OCI-LY7 (cell line): ENCODE measurements around the gene B3GALT6. TPM values are rescaled to one million over a fixed set of nuclear protein-coding genes. Genes with fewer than 3 reads are reported as not detected.

Experiments used
- BruUV-seq: library from RNA; stranded (reverse); fragments of 400-500 nt; replicated peaks from 2 replicates; lab custom pipeline; 2021; lab: Mats Ljungman, UMichigan
- CTCF ChIA-PET: fragments of 300-600 bp; sonication (Branson Sonifier 250); formaldehyde crosslinking; loops from one replicate; lab custom pipeline; 2022; ENCODE audit warnings: antibody characterized with exemption; ENCODE audit not compliant: unreplicated experiment; lab: Charles Lee
- POLR2A ChIA-PET: fragments of 300-600 bp; sonication (Branson Sonifier 250); formaldehyde crosslinking; loops from one replicate; lab custom pipeline; 2022; ENCODE audit warnings: antibody characterized with exemption; lab: Charles Lee
- DNase-seq: peaks from one replicate; pipeline ENCODE4 v3.0.0-alpha.2; 2015; ENCODE audit warnings: low spot score
- H2AFZ ChIP-seq: fragments of 200-600 bp; sonication (generic), shearing (Covaris generic); 2 replicates; pipeline ENCODE4 v1.6.1; 2014; ENCODE audit warnings: mild to moderate bottlenecking, antibody characterized with exemption, low read length, moderate library complexity
- H3K27ac ChIP-seq: fragments of 200-600 bp; sonication (generic); 2 replicates; pipeline ENCODE4 v1.5.1; 2014; ENCODE audit warnings: mixed run types, low read depth, mild to moderate bottlenecking, moderate library complexity, low read length, inconsistent platforms; ENCODE audit not compliant: poor library complexity, severe bottlenecking
- H3K36me3 ChIP-seq: fragments of 200-600 bp; sonication (generic); 2 replicates; pipeline ENCODE4 v1.6.1; 2014; ENCODE audit warnings: mild to moderate bottlenecking, antibody characterized with exemption, low read length, moderate library complexity, mixed read lengths; ENCODE audit not compliant: insufficient read depth
- H3K4me1 ChIP-seq: fragments of 200-600 bp; sonication (generic); 2 replicates; pipeline ENCODE4 v1.5.1; 2014; ENCODE audit warnings: mild to moderate bottlenecking, low read length; ENCODE audit not compliant: insufficient read depth, poor library complexity, severe bottlenecking
- H3K4me2 ChIP-seq: fragments of 200-600 bp; sonication (generic); 2 replicates; pipeline ENCODE4 v1.6.1; 2014; ENCODE audit warnings: mild to moderate bottlenecking, low read length
- H3K4me3 ChIP-seq: fragments of 200-600 bp; sonication (generic); 2 replicates; pipeline ENCODE4 v1.5.1; 2014; ENCODE audit warnings: mild to moderate bottlenecking, low read depth, low read length; ENCODE audit not compliant: poor library complexity, severe bottlenecking
- H3K79me2 ChIP-seq: fragments of 200-600 bp; sonication (generic); 2 replicates; pipeline ENCODE4 v1.6.1; 2016; ENCODE audit warnings: low read depth, mild to moderate bottlenecking, low read length, moderate library complexity, mixed read lengths; ENCODE audit not compliant: insufficient read depth
- H3K9me2 ChIP-seq: fragments of 200-600 bp; sonication (generic); 2 replicates; pipeline ENCODE4 v1.6.1; 2016; ENCODE audit warnings: mild to moderate bottlenecking, low read length, mixed read lengths; ENCODE audit not compliant: insufficient read depth
- H3K9me3 ChIP-seq: fragments of 200-600 bp; sonication (generic); 2 replicates; pipeline ENCODE4 v1.6.1; 2014; ENCODE audit warnings: mild to moderate bottlenecking, mixed run types, low read length, mixed read lengths
- H4K20me1 ChIP-seq: fragments of 200-600 bp; sonication (generic); 2 replicates; pipeline ENCODE4 v1.6.1; 2014; ENCODE audit warnings: mild to moderate bottlenecking, antibody characterized with exemption, low read length, moderate library complexity, mixed read lengths; ENCODE audit not compliant: insufficient read depth
- CTCF ChIP-seq: fragments of 200-600 bp; sonication (generic); conservative IDR thresholded peaks from 2 replicates; pipeline ENCODE4 v1.5.1; 2014; ENCODE audit warnings: mild to moderate bottlenecking, antibody characterized with exemption, low read length, moderate library complexity, mixed read lengths
- EZH2phosphoT487 ChIP-seq: fragments of 200-600 bp; sonication (generic); IDR thresholded peaks from 2 replicates; pipeline ENCODE4 v1.6.1; 2018; ENCODE audit warnings: low read depth, borderline replicate concordance, mild to moderate bottlenecking, mixed run types, antibody characterized with exemption, low read length, moderate library complexity, mixed read lengths
- intact Hi-C: fragments of 100-400 bp; cut with micrococcal nuclease; formaldehyde crosslinking; loops from one replicate; pipeline ENCODE4 v1.10.0; 2022; ENCODE audit not compliant: unreplicated experiment
- total RNA-seq, 2 experiments: library from RNA; depleted of rRNA in 1 of 2; stranded (reverse); fragments of >200 nt in 1 of 2; shearing (Covaris generic) in 1 of 2; gene quantifications; 2 replicates each; pipeline ENCODE4 v1.2.3, GENCODE V29; 2014 to 2022

Gene B3GALT6
- total RNA-seq, 2 experiments from 2014 or later = 27.1 to 36.2 TPM

DNA sequence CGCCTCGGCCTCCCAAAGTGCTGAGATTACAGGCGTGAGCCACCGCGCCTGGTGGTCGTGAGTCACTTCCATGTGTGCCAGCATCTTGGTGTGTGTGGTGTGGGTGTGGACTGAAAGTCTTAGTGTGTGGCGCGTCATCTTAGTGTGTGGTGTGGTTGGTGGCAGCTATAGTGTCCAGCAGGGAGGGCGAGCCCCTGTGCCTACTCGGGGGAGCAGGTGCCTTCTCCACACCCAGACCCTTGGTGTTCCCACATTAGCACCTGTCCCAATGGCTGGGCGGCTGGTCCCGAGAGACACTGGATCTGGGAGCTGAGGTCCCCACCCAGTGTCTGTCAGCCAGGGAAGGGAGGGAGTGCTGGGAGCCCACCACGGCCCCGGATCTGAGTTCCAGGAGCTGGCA, 51.0 kb downstream of the B3GALT6 start:
- POLR2A ChIA-PET = no interaction called here
- H4K20me1 ChIP-seq = no peaks in the 10 kb centered on the region
- no peaks in the 10 kb centered on the region for H3K9me3 ChIP-seq
- H3K9me2 ChIP-seq = no peaks in the 10 kb centered on the region
- H3K4me3 ChIP-seq = no peak overlapping the region
- CTCF ChIA-PET = interaction anchor here (0.6 kb wide), 1 partner anchor 254 kb away, joined by 3 read pairs; no protein-coding TSS in a partner anchor
- DNase-seq = no peak
- TF ChIP-seq CTCF (no peak), EZH2phosphoT487 (no peak)
- H3K27ac ChIP-seq = no peak overlapping the region
- intact Hi-C loops = no loop called here
- no peak overlapping the region for H2AFZ ChIP-seq
- H3K4me1 ChIP-seq = no peaks in the 10 kb centered on the region
- BruUV-seq = no TSS peak
- no peaks in the 10 kb centered on the region for H3K36me3 ChIP-seq
- H3K79me2 ChIP-seq = no peaks in the 10 kb centered on the region
- H3K4me2 ChIP-seq = no peak overlapping the region

DNA sequence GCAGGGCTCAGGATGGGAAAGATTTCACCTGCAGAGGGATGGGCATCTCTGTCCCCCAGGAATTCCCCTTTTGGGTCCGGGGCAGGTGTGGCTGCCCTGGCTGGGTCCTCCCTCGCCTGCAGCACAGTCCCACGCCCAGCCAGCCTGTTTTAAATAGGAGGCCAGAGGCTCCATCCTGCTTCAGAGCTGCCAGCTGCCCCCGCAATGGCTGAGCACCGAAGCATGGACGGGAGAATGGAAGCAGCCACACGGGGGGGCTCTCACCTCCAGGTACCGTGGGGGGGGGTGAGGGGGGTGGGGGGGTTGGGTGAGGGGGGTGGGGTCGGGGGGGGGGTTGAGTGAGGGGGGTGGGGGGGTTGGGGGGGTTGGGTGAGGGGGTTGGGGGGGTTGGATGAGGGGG, 51.8 kb downstream of the B3GALT6 start:
- no peaks in the 10 kb centered on the region for H3K9me2 ChIP-seq
- no peaks in the 10 kb centered on the region for H3K4me1 ChIP-seq
- no TSS peak for BruUV-seq
- no peaks in the 10 kb centered on the region for H4K20me1 ChIP-seq
- H2AFZ ChIP-seq = no peak overlapping the region
- ChIA-PET POLR2A (no interaction called here), CTCF (no interaction called here)
- no peak overlapping the region for H3K27ac ChIP-seq
- no peak overlapping the region for H3K4me3 ChIP-seq
- peak; percentile 43 for DNase-seq
- intact Hi-C loops = no loop called here
- H3K4me2 ChIP-seq = no peak overlapping the region
- no peaks in the 10 kb centered on the region for H3K36me3 ChIP-seq
- TF ChIP-seq EZH2phosphoT487 (no peak), CTCF (no peak)
- H3K79me2 ChIP-seq = no peaks in the 10 kb centered on the region
- no peaks in the 10 kb centered on the region for H3K9me3 ChIP-seq

Other genes starting within 250 kb of the B3GALT6 start
- not detected in 2 replicates for gene HES4, start 232.1 kb upstream of the B3GALT6 start, total RNA-seq (2014; rRNA removed; shearing (Covaris generic))
- gene HES4, start 232.1 kb upstream of the B3GALT6 start, total RNA-seq (2022) = not detected in 2 replicates
- gene ISG15, start 218.7 kb upstream of the B3GALT6 start, total RNA-seq (2014; rRNA removed; shearing (Covaris generic)) = 99.9 and 110 TPM in 2 replicates
- gene ISG15, start 218.7 kb upstream of the B3GALT6 start, total RNA-seq (2022) = 53.4 and 65.4 TPM in 2 replicates
- 2.2 and 2.7 TPM in 2 replicates for gene AGRN, start 212.1 kb upstream of the B3GALT6 start, total RNA-seq (2014; rRNA removed; shearing (Covaris generic))
- 9.1 and 9.8 TPM in 2 replicates for gene AGRN, start 212.1 kb upstream of the B3GALT6 start, total RNA-seq (2022)
- gene RNF223, start 157.9 kb upstream of the B3GALT6 start, total RNA-seq (2014; rRNA removed; shearing (Covaris generic)) = not detected in 2 replicates
- gene RNF223, start 157.9 kb upstream of the B3GALT6 start, total RNA-seq (2022) = not detected in 2 replicates
- 13.1 and 27.6 TPM in 2 replicates for gene C1orf159, start 116.1 kb upstream of the B3GALT6 start, total RNA-seq (2014; rRNA removed; shearing (Covaris generic))
- gene C1orf159, start 116.1 kb upstream of the B3GALT6 start, total RNA-seq (2022) = 24.1 and 24.5 TPM in 2 replicates
- not detected in 2 replicates for gene TTLL10, start 58.4 kb upstream of the B3GALT6 start, total RNA-seq (2014; rRNA removed; shearing (Covaris generic))
- gene TTLL10, start 58.4 kb upstream of the B3GALT6 start, total RNA-seq (2022) = not detected in 2 replicates
- gene TNFRSF18, start 25.6 kb upstream of the B3GALT6 start, total RNA-seq (2014; rRNA removed; shearing (Covaris generic)) = not detected in 2 replicates
- gene TNFRSF18, start 25.6 kb upstream of the B3GALT6 start, total RNA-seq (2022) = not detected in 2 replicates
- gene TNFRSF4, start 18.1 kb upstream of the B3GALT6 start, total RNA-seq (2014; rRNA removed; shearing (Covaris generic)) = not detected in 2 replicates
- 1.1 and 1.4 TPM in 2 replicates for gene TNFRSF4, start 18.1 kb upstream of the B3GALT6 start, total RNA-seq (2022)
- 44.2 and 47.7 TPM in 2 replicates for gene SDF4, start 236 bp upstream of the B3GALT6 start, total RNA-seq (2014; rRNA removed; shearing (Covaris generic))
- gene SDF4, start 236 bp upstream of the B3GALT6 start, total RNA-seq (2022) = 82.8 and 85.7 TPM in 2 replicates
- 0.49 and 1.8 TPM in 2 replicates for gene C1QTNF12, start 14.5 kb downstream of the B3GALT6 start, total RNA-seq (2014; rRNA removed; shearing (Covaris generic))
- 6.1 and 7.0 TPM in 2 replicates for gene C1QTNF12, start 14.5 kb downstream of the B3GALT6 start, total RNA-seq (2022)
- 61.6 and 69.2 TPM in 2 replicates for gene UBE2J2, start 41.6 kb downstream of the B3GALT6 start, total RNA-seq (2014; rRNA removed; shearing (Covaris generic))
- 87.0 and 88.7 TPM in 2 replicates for gene UBE2J2, start 41.6 kb downstream of the B3GALT6 start, total RNA-seq (2022)
- gene SCNN1D, start 48.2 kb downstream of the B3GALT6 start, total RNA-seq (2014; rRNA removed; shearing (Covaris generic)) = 3.9 and 6.2 TPM in 2 replicates
- gene SCNN1D, start 48.2 kb downstream of the B3GALT6 start, total RNA-seq (2022) = 11.3 and 12.7 TPM in 2 replicates
- gene ACAP3, start 75.7 kb downstream of the B3GALT6 start, total RNA-seq (2014; rRNA removed; shearing (Covaris generic)) = 26.3 and 26.8 TPM in 2 replicates
- gene ACAP3, start 75.7 kb downstream of the B3GALT6 start, total RNA-seq (2022) = 47.6 and 47.7 TPM in 2 replicates
- 41.8 and 57.1 TPM in 2 replicates for gene PUSL1, start 76.4 kb downstream of the B3GALT6 start, total RNA-seq (2014; rRNA removed; shearing (Covaris generic))
- 31.3 and 32.2 TPM in 2 replicates for gene PUSL1, start 76.4 kb downstream of the B3GALT6 start, total RNA-seq (2022)
- gene INTS11, start 92.4 kb downstream of the B3GALT6 start, total RNA-seq (2014; rRNA removed; shearing (Covaris generic)) = 128 and 142 TPM in 2 replicates
- gene INTS11, start 92.4 kb downstream of the B3GALT6 start, total RNA-seq (2022) = 146 and 162 TPM in 2 replicates
- 16.6 and 18.5 TPM in 2 replicates for gene CPTP, start 92.6 kb downstream of the B3GALT6 start, total RNA-seq (2014; rRNA removed; shearing (Covaris generic))
- gene CPTP, start 92.6 kb downstream of the B3GALT6 start, total RNA-seq (2022) = 20.3 and 20.6 TPM in 2 replicates
- 0.41 and 1.1 TPM in 2 replicates for gene TAS1R3, start 99.0 kb downstream of the B3GALT6 start, total RNA-seq (2014; rRNA removed; shearing (Covaris generic))
- gene TAS1R3, start 99.0 kb downstream of the B3GALT6 start, total RNA-seq (2022) = 0.99 and 1.2 TPM in 2 replicates
- 41.7 and 47.1 TPM in 2 replicates for gene DVL1, start 117.2 kb downstream of the B3GALT6 start, total RNA-seq (2014; rRNA removed; shearing (Covaris generic))
- 27.8 and 30.7 TPM in 2 replicates for gene DVL1, start 117.2 kb downstream of the B3GALT6 start, total RNA-seq (2022)
- not detected in 2 replicates for gene MXRA8, start 126.3 kb downstream of the B3GALT6 start, total RNA-seq (2014; rRNA removed; shearing (Covaris generic))
- gene MXRA8, start 126.3 kb downstream of the B3GALT6 start, total RNA-seq (2022) = not detected in 2 replicates
- 156 and 163 TPM in 2 replicates for gene AURKAIP1, start 143.0 kb downstream of the B3GALT6 start, total RNA-seq (2014; rRNA removed; shearing (Covaris generic))
- 145 and 172 TPM in 2 replicates for gene AURKAIP1, start 143.0 kb downstream of the B3GALT6 start, total RNA-seq (2022)
- gene CCNL2, start 167.1 kb downstream of the B3GALT6 start, total RNA-seq (2014; rRNA removed; shearing (Covaris generic)) = 297 and 307 TPM in 2 replicates
- gene CCNL2, start 167.1 kb downstream of the B3GALT6 start, total RNA-seq (2022) = 213 and 238 TPM in 2 replicates
- 165 and 196 TPM in 2 replicates for gene MRPL20, start 175.1 kb downstream of the B3GALT6 start, total RNA-seq (2014; rRNA removed; shearing (Covaris generic))
- gene MRPL20, start 175.1 kb downstream of the B3GALT6 start, total RNA-seq (2022) = 116 and 143 TPM in 2 replicates
- gene ANKRD65, start 189.0 kb downstream of the B3GALT6 start, total RNA-seq (2014; rRNA removed; shearing (Covaris generic)) = not detected in 2 replicates
- gene ANKRD65, start 189.0 kb downstream of the B3GALT6 start, total RNA-seq (2022) = not detected in 2 replicates
- gene VWA1, start 203.5 kb downstream of the B3GALT6 start, total RNA-seq (2014; rRNA removed; shearing (Covaris generic)) = not detected in 2 replicates
- not detected in 2 replicates for gene VWA1, start 203.5 kb downstream of the B3GALT6 start, total RNA-seq (2022)
- gene ATAD3C, start 217.5 kb downstream of the B3GALT6 start, total RNA-seq (2014; rRNA removed; shearing (Covaris generic)) = 1.6 TPM in 1 of 2 replicates, not detected in the other
- 2.1 and 3.0 TPM in 2 replicates for gene ATAD3C, start 217.5 kb downstream of the B3GALT6 start, total RNA-seq (2022)
- gene ATAD3B, start 239.5 kb downstream of the B3GALT6 start, total RNA-seq (2014; rRNA removed; shearing (Covaris generic)) = 43.8 and 54.9 TPM in 2 replicates
- gene ATAD3B, start 239.5 kb downstream of the B3GALT6 start, total RNA-seq (2022) = 54.3 and 62.4 TPM in 2 replicates